GM12873 (cell line): ENCODE measurements around the gene SLC9A6.

Source experiments
- TF ChIP-seq, protein P1 (sequence below): IDR thresholded peaks from 2 replicates; pipeline ENCODE4 v1.5.1; 2012; ENCODE audit warnings: low read depth, mild to moderate bottlenecking, moderate library complexity, low read length, control low read depth; ENCODE audit not compliant: insufficient read depth; ENCODE audit errors: missing control alignments

Gene SLC9A6

DNA sequence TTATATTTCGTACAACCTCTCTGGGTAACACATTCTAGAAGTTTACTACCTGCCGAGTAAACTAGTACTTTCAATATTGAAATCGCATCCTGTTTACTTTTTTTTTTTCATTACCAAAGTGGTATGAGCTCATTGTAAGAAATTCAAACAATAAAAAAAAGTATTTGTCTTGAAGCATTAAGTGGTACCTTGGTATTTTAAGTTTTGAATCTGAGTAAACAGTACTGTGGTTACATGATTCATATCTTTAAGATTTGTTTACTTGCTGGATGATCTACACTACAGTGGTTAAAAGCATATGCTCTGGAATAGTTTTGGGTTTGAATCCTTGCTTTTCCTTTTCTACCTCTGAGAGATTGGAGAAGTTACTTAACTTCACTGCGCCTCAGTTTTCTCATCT, 7.6 kb upstream of the SLC9A6 start:
- TF ChIP-seq, protein P1, sequence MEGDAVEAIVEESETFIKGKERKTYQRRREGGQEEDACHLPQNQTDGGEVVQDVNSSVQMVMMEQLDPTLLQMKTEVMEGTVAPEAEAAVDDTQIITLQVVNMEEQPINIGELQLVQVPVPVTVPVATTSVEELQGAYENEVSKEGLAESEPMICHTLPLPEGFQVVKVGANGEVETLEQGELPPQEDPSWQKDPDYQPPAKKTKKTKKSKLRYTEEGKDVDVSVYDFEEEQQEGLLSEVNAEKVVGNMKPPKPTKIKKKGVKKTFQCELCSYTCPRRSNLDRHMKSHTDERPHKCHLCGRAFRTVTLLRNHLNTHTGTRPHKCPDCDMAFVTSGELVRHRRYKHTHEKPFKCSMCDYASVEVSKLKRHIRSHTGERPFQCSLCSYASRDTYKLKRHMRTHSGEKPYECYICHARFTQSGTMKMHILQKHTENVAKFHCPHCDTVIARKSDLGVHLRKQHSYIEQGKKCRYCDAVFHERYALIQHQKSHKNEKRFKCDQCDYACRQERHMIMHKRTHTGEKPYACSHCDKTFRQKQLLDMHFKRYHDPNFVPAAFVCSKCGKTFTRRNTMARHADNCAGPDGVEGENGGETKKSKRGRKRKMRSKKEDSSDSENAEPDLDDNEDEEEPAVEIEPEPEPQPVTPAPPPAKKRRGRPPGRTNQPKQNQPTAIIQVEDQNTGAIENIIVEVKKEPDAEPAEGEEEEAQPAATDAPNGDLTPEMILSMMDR: no peak

DNA sequence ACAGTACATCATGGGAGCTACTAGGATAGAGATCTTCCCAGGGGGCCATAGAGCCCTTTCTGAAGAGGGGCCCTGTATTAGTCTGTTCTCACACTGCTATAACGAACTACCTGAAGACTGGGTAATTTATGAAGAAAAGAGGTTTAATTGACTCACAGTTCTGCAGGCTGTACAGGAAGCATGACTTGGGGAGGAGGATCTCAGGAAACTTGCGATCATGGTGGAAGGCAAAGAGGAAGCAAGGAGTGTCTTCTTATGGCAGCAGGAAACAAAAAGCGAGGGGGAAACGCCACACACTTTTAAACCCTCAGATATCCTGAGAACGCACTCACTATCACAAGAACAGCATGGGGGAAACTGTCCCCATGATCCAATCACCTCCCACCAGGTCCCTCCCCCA, 4.2 kb upstream of the SLC9A6 start:
- TF ChIP-seq, protein P1: no peak

DNA sequence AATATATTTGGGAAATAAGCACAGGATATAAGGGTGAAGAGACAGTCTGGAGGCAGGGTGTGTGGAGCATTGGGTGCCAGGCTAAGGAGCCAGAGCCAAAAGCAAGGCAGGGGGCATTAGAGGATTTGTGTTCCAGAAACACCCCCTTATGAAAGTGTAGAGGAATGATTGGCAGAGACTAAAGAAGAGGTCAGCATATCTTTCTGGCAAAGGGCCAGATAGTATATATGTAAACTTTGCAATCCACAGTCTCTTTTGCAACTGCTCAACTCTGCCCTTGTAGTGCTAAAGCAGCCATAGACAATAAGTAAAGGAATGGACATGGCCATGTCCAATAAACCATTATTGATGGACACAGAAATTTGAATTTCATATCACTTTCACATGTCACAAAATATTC, 3.6 kb upstream of the SLC9A6 start:
- TF ChIP-seq, protein P1: no peak

DNA sequence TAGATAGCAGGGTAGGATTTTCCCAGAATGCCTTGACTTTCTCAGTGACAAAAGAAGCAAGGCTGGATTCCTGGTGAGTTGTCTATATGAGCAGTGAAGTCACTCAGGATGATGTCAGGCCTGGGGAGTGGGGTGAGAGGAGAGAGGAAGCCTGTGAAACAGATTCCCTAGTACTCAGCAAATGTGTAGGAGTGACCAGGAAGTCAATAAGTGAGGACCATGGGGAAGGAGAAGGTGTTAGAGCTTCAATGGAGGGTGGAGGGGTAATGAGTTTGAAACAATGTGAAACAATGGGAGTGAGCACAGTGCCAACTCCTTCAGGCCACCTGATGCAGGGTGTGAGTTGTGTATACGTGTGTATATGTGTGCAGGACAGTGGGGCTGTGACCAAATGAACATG, 2.4 kb upstream of the SLC9A6 start:
- TF ChIP-seq, protein P1: no peak

DNA sequence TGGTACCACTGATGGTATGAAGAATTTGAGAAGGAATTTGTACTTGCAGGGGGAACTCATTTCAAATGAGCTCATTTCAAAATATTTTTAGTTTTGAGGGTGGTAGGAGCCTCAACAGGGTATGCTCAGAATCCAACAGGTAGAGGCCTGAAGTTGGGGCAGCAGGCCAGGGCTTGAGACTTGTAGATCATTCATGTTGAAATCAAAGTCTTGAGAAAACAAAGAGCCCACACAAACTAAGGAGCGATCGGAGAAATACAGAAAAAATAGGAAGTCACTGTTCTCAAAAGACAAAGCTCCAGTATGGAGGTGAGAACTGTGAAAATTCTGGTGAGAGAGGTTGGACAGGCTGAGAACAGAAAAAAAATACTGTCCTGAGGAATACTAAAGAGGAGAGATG, 979 bp upstream of the SLC9A6 start:
- TF ChIP-seq, protein P1: no peak

DNA sequence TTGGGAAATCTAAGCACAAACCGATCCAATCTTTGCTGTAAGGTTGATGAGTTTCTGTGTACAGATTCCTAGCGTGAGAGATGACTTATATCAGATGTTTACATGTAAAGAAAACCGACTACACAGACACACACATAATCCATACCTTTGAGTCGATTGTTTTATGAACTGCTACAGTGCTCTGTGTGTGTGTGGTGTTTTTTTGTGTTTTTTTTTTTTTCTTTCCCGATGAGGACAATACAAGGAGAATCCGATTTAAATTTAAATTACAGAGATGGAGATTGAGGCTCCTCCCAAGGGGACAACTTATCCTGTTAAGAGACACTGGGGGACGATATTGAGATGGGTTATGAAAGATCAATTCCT, 461 bp upstream of the SLC9A6 start:
- TF ChIP-seq, protein P1: no peak

DNA sequence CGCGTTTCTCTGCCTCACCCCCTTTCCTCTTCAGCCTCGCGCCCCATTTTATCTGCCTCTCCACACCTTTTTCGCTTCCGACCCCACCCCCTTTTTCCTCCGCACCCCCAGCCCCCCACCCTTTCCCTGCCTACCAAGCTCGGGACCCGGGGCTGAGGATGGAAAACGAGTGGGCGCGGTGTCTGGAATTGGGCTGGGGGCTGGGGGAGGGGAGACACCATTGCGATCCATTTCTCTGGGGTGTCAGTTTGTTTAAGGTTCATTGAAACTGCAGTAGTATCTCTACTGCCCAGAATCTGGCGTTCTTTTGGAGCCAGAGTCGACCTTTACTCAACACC, 707 bp downstream of the SLC9A6 start:
- TF ChIP-seq, protein P1: no peak

DNA sequence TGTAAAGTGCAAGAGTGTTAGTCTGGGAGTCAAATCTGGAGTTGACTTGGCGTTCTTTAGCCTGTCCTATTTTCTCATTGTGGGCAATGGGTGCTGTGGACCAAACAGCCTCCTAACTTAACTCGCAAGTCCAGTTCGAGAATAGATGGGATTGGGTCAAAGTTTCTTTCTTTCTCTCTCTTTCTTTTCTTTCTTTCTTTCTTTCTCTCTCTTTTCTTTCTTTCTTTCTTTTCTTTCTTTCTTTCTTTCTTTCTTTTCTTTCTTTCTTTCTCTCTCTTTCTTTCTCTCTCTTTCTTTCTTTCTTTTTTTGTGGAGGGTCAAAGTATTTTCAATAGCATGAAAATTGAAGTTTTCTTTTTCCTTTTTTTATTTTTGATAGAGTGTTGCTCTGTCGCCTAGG, 3.0 kb downstream of the SLC9A6 start:
- TF ChIP-seq, protein P1: no peak
